NCI-H2196 treated with DMSO at 0.1 percent for 48 hours (cell line): Measurements from ENCODE around the gene ATP11A.

Experiments
- DNase-seq: peaks from one replicate; lab custom pipeline; 2025; ENCODE audit not compliant: unreplicated experiment; lab: John Stamatoyannopoulos, UW

Gene ATP11A

DNA sequence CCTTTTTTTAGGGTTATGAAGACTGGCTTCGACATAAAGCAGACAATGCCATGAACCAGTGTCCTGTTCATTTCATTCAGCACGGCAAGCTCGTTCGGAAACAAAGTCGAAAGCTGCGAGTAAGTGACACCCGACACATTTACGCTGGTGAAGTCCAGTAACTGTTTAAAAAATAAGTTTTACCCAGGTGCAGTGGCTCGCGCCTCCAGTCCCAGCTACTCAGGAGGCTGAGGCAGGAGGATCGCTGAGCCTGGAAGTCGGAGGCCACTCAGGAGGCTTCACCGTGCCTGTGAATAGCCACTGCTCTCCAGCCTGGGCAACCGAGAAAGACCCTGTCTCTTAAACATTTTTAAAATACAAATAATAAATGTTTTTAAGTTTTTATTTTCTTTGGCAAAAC is 120.8 kb downstream of the ATP11A start:
- DNase-seq: no peak

DNA sequence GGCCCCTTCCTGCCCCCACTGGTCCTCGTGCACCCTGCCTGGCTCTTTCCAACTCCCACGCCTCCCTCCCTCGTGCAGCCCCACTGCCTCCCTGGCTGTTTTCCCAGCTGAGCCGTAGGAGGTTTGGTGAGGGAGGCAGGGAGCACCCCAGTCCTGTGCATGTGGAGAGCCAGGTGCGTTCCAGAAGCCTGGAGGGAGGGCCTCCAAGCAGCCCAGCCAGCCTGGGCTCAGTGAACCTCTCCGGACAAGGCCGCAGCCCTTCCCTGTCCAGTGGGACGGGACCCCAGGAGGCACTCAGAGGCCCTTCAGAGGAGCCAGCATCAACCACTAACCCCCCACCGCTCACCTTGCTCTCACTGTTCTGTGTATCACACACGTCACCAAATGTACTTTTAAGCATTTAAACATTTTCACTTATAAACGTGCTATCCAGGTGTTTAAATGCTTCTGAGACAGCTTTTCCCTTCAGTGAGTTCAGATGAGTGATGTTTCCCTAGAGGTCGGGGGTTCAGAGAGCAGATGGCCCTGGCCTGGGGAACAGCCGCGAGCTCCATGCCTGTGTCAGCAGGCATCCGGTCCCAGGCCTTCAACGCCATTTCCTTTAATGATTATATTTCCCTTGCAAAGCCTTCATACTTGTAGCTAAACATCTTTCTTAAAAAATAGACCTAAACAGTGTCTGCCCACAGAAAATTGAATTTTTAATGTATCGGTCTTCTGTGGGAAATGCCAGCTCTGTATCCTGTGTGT is 122.6 kb downstream of the ATP11A start:
- no peak for DNase-seq

DNA sequence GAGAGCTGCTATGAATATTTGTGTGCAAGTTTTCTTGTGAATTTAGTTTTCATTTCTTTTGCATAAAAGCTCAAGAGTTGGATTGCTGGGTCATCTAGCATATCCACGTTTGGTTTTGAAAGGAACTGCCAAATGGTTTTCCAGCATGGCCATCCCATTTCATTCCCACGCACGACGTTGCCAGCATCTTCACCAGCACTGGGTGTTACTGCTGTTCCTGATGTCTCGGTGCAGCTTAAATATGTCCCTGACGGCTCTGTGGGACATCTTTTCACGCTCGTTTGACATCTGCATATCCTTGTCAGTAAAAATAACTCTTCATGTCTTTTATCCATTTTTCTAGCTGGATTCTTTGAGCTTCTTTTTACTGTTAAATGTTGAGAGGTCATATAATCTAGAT is 123.7 kb downstream of the ATP11A start:
- no peak for DNase-seq

DNA sequence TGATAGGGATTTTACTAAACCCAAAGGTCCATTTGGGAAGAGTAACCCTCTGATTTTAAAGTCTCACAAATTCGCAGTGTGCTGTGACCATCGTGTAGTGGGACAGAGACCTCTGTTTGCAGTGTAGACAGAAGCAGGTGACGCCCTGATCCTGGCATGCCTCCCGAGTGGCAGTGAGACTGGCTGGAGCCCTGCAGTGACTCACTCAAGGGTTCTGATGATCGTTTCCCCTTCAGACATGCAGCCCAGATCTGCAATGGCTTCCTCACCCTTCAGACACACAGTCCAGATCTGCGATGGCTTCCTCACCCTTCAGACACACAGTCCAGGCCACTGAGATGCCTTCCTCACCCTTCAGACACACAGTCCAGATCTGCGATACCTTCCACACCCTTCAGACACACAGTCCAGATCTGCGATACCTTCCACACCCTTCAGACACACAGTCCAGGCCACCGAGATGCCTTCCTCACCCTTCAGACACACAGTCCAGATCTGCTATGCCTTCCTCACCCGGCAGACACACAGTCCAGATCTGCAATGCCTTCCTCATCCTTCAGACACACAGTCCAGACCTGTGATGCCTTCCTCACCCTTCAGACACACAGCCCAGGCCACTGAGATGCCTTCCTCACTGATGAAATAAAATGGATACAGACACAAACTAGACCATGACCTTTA is 125.2 kb downstream of the ATP11A start:
- peak; percentile 4 for DNase-seq

DNA sequence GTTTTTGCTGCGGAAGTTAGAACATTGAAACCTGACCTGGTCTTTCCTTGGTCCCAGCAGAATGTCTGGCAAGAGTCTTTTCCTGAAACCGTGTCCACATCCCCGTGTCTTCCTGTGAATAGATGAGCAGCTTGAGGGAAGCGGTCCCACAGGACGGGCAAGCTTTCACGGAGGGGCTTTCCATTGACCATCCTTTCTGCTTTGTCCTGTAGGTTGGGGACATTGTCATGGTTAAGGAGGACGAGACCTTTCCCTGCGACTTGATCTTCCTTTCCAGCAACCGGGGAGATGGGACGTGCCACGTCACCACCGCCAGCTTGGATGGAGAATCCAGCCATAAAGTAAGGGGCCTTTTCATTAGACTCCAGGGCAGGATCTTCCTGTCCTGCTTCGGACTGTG is 126.0 kb downstream of the ATP11A start:
- DNase-seq: no peak

DNA sequence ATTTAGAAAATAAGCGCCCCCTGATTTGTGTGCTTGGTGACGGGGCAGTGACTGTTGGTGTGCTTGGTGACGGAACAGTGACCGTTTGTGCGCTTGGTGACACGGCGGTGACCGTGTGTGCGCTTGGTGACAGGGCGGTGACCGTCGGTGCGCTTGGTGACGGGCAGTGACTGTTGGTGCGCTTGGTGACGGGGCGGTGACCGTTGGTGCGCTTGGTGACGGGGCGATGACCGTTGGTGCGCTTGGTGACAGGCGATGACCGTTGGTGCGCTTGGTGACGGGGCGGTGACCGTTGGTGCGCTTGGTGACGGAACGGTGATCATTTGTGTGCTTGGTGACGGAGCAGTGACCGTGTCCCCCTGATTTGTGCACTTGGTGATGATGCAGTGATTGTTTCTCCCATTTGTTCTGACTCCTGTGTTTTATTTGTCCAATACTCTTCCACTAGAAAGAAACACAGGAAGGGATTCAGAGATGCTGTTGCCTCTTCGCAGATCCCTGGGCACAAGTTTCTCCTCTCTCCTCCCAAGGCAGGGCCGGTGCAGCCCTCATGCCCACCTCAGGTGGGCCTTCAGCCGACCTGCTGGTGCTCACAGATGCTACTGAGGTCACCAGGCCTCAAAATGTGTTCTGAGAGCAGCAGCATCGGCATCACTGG is 128.3 kb downstream of the ATP11A start:
- DNase-seq: no peak

DNA sequence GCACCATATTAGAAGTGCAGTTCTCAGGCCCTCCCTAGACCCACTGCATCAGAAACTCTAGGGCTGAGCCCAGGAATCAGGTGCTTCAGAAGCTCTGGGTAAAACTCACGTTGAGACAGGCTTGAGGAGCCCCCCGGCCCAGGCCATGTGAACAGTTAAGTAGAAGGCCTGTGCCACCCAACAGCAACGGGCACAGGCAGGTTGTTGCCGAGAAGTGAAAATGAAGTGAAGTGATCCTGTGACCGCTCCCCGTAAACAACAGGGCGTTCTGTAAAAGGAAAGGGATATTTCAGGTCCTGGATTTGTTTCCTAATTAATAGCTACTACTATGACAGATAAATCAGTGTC is 128.8 kb downstream of the ATP11A start:
- no peak for DNase-seq

DNA sequence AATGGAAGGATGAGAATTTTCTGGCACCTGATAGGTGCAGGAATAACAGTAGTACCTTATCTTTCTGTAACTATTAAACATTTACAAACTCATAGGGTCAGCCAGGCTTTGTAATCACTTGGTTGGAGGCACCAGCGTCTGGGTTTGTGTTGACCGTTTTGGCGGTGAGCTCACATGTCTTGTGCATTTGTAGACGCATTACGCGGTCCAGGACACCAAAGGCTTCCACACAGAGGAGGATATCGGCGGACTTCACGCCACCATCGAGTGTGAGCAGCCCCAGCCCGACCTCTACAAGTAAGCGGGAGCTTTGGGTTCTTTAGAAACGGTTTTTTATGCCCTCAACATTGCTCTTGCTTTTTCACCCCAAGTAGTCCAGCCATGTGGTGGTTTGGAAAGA is 129.3 kb downstream of the ATP11A start:
- no peak for DNase-seq

DNA sequence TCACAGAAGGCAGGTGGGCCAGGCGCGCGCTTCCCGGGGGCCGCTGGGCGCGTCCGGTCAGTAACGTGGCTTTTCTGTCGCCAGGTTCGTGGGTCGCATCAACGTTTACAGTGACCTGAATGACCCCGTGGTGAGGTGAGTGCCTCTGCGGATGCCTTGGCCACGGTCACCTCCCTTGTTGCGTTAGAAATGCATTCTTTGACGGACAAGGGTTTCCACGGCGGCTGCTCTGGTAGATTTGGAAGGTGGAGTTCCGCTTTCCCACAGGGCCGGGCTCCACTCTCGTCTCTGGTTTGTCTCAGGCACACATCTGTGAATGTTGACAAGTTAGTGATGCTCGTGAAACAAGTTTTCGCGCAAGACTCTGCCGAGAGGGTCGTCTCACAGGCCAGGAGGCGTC is 130.0 kb downstream of the ATP11A start:
- DNase-seq: no peak

DNA sequence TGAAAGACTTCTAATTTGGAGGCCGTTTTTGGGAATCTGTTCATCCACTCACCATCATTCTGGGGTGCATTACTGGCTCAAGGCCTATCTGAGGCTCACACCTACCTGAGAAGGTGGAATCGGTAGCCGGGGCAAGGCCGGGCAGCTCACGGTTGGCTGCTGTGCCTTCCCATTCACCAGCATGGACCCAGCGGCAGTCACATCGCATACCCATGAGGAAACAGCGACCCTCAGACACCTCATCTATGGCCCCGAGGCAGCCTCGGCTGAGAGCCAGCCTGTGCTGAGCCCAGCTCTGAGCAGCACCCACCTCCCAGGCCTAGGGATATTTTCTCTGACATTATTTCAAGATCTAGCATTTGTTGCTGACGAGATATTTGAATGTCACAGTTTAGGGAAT is 130.5 kb downstream of the ATP11A start:
- DNase-seq: no peak

DNA sequence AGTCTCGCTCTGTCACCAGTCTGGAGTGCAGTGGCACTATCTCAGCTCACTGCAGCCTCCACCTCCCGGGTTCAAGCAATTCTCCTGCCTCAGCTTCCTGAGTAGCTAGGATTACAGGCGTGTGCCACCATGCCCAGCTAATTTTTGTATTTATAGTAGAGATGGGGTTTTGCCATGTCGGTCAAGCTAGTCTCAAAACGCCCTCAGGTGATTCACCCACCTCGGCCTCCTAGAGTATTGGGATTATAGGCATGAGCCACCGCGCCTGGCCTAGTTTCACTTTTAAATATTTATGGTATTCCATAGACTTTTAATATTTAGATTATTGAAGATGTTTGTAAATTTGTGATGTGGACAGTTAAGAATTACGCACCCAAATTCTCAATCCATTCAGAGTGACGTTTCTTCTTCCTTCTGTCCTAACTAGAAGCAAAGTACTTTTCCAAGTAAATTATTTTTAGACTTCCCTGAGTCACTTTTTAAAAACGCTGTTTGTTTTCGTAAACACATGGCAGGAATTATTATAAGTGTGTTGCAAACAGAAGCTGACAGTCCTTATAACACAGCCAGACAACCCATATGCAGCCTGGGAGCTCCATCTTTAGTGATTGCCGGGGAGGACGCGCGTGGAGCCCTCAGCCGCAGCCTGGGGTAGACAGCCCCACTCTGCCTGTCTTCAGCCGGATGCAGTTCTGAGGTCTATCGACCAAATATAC is 131.7 kb downstream of the ATP11A start:
- DNase-seq: no peak

DNA sequence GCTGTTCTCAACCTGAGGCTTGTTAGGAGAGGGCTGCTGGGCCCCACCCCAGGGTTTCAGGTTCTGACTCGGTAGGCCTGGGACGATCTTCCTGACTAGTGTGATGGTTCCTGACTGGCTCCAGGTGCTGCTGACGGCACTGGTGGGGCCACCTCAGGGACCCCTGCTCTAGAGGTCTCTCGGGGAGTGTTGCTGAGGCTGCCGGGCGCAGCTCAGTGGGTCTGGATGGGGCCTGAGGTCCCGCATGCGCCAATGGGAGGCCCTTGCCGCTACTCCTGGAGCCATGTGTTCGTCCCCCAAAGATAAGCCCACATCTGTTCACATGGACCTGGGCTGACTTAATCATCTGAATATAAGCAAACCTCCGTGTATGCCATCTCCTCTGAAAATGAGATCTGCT is 133.0 kb downstream of the ATP11A start:
- no peak for DNase-seq

DNA sequence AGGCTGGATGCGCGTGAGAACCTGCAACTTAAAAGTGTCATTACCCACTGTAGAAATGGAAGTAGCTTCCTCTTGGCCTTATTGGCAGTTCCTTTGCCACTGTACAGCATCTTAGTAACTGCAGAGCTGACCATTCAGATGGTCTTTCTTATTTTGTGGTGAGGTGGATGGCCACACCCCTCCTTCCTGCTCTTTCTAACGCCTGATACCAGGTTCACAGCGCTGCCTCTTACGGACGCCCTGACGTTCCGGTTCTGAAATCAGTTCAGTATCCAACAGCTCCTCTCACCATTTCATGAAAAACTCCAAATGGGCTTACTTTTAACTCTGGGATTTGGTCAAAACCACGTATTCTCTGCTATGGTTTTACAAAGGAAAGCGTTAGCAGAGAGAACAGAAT is 134.6 kb downstream of the ATP11A start:
- no peak for DNase-seq

DNA sequence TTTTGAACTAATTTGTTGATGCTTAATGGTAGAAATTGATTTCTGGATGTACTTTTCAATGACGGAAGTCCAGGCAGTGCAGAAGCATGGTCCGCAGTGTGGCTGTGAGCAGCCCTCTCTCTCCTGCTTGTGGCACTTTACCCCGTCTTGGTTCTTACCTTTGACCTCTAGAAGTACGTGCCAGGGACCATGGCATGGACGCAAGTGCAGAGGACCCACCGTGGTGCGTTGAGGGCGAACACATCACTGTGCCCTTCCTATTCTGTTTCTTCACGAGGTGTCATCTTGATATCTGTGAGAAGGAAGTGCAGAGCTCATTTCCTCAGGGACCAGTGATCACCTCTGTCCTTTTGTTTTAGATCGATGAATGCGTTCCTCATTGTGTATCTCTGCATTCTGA is 135.2 kb downstream of the ATP11A start:
- no peak for DNase-seq

DNA sequence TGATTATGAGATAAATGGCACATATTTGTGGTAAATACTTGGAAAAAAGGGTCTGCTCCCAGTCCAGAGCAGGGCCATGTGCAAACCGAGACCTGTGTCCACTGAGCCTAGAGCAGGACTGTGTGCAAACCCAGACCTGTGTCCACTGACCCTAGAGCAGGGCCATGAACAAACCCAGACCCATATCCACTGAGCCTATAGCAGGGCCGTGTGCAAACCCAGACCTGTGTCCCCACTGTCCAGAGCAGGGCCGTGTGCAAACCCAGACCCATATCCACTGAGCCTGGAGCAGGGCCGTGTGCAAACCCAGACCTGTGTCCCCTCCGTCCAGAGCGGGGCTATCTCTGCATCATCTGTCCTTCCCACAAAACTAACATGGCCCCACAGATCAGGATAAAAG is 136.0 kb downstream of the ATP11A start:
- no peak for DNase-seq

DNA sequence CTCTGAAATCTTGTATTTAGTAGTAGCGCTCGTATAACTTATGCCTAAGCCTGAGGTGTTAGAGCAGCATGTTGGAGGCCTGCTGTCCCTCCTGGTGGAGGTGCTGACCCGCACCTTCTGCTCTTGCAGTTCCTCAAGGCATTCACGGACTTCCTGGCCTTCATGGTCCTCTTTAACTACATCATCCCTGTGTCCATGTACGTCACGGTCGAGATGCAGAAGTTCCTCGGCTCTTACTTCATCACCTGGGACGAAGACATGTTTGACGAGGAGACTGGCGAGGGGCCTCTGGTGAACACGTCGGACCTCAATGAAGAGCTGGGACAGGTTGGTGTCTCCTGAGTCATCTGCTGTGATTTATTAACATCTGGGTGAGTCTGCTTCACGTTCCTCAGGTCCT is 136.7 kb downstream of the ATP11A start:
- no peak for DNase-seq

DNA sequence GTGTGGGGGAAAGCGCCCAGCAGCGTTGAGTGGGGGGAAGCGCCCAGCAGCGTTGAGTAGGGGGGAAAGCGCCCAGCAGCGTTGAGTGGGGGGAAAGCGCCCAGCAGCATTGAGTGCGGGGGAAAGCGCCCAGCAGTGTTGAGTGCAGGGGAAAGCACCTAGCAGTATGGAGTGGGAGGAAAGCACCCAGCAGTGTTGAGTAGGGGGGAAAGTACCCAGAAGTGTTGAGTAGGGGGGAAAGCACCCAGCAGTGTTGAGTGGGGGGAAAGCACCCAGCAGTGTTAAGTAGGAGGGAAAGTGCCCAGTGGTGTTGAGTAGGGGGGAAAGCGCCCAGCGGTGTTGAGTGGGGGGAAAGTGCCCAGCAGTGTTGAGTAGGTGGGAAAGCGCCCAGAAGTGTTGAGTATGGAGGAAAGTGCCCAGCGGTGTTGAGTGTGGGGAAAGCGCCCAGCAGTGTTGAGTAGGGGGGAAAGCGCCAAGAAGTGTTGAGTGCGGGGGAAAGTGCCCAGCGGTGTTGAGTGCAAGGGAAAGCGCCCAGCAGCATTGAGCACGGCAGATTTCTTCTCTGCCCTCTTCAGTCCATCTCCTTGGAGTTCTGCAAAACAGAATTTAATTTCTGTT is 138.4 kb downstream of the ATP11A start:
- no peak for DNase-seq

DNA sequence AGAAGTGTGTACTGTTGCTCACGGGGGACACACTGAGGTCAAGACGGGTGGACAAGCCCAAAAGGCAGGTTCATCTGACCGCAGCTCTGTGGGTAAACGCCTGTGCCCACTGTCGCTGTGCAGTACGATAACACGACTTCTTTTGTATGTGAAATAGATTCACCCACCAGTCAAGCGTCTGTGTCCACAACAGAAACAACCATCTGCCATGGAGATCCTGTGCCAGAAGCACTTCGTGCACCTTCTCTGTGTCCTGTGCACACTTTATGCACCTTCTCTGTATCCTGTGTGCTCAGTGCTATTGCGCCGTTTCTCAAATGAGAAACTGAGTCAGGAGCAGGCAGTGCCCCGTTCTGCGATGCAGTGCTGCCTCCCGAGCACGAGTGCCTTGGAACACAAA is 138.9 kb downstream of the ATP11A start:
- no peak for DNase-seq

DNA sequence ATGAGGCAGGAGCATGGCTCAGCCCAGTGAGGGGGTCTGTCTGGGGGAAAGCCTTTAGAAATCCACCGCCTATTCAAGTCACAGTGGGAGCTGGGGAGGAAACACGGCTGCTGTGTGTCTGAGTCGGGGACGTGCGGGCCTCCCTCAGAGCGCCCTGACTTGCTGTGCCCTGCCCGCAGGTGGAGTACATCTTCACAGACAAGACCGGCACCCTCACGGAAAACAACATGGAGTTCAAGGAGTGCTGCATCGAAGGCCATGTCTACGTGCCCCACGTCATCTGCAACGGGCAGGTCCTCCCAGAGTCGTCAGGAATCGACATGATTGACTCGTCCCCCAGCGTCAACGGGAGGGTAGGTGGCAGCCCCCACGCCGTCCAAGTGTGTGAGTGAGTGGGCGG is 141.4 kb downstream of the ATP11A start:
- DNase-seq: no peak

DNA sequence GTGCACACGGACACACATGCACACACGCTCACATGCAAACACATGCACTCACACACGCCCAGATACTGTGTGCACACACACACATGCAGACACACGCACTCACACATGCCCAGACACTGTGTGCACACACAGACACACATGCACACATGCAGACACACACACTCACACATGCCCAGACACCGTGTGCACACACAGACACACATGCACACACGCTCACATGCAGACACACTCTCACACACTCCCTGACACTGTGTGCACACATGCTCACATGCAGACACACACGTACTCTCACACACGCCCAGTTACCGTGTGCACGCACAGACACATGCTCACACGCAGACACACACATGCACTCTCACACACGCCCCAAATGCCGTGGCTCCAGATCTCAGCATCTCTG is 142.0 kb downstream of the ATP11A start:
- DNase-seq: no peak

DNA sequence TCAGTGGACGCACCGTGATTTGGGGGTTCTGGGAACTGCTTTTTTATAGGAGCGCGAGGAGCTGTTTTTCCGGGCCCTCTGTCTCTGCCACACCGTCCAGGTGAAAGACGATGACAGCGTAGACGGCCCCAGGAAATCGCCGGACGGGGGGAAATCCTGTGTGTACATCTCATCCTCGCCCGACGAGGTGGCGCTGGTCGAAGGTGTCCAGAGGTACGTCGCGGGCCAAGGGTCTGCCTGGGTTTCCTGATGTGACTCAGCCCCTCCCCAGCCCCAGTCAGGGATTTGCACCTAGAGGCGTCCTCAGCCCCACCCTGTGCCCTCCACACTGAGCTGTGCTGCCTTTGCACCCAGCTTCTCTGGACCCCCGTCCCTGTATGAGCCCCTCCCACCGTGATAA is 143.0 kb downstream of the ATP11A start:
- DNase-seq: no peak
